DND-41 (cell line): ENCODE results near the gene GPR15LG.

Source experiments
- ATAC-seq: fragments of 200-7000 bp; cut with Tn5 transposase; 3 replicates; pipeline ENCODE4 v1.9.1; 2021; ENCODE audit warnings: low read depth; ENCODE audit not compliant: insufficient read depth
- DNase-seq: peaks from one replicate; pipeline ENCODE4 v3.0.0-alpha.2; 2020
- H2AFZ ChIP-seq: 2 replicates; pipeline ENCODE4 v1.6.0; 2012; ENCODE audit warnings: low read depth, low read length
- H3K27ac ChIP-seq: 2 replicates; pipeline ENCODE4 v1.5.1; 2012; ENCODE audit warnings: low read length, inconsistent platforms
- H3K27me3 ChIP-seq: fragments of 200-600 bp; sonication (generic); 2 replicates; pipeline ENCODE4 v1.6.0; 2012; ENCODE audit warnings: low read length, mild to moderate bottlenecking, inconsistent platforms; ENCODE audit not compliant: insufficient read depth, poor library complexity
- H3K36me3 ChIP-seq: 2 replicates; pipeline ENCODE4 v1.5.1; 2012; ENCODE audit warnings: low read length, inconsistent platforms; ENCODE audit not compliant: insufficient read depth
- H3K4me1 ChIP-seq: 2 replicates; pipeline ENCODE4 v1.5.1; 2012; ENCODE audit warnings: mild to moderate bottlenecking, low read length; ENCODE audit not compliant: insufficient read depth
- H3K4me2 ChIP-seq: 2 replicates; pipeline ENCODE4 v1.6.0; 2012; ENCODE audit warnings: mild to moderate bottlenecking, moderate library complexity, low read length, inconsistent platforms; ENCODE audit not compliant: insufficient read depth
- H3K4me3 ChIP-seq, 2 experiments: fragments of 200-600 bp in 1 of 2; shearing (Covaris generic) in 1 of 2; 2 replicates each; pipeline ENCODE4 v1.5.1; 2012 to 2016; ENCODE audit warnings: inconsistent platforms in 2 of 2, low read length in 2 of 2, mild to moderate bottlenecking in 2 of 2, low read depth in 1 of 2, moderate library complexity in 1 of 2
- H3K79me2 ChIP-seq: 2 replicates; pipeline ENCODE4 v1.6.0; 2012; ENCODE audit warnings: low read length, inconsistent platforms; ENCODE audit not compliant: insufficient read depth
- H3K9ac ChIP-seq: 2 replicates; pipeline ENCODE4 v1.6.0; 2012; ENCODE audit warnings: low read depth, mild to moderate bottlenecking, inconsistent platforms, low read length, moderate library complexity
- H3K9me3 ChIP-seq: 2 replicates; pipeline ENCODE4 v1.5.1; 2012; ENCODE audit warnings: low read length, moderate library complexity, mild to moderate bottlenecking, inconsistent platforms; ENCODE audit not compliant: insufficient read depth, severe bottlenecking
- H4K20me1 ChIP-seq: 2 replicates; pipeline ENCODE4 v1.6.0; 2012; ENCODE audit warnings: low read length; ENCODE audit not compliant: insufficient read depth
- CTCF ChIP-seq: IDR thresholded peaks from 2 replicates; pipeline ENCODE4 v1.5.1; 2012; ENCODE audit warnings: borderline replicate concordance, low read length, moderate library complexity, mild to moderate bottlenecking; ENCODE audit not compliant: poor library complexity, severe bottlenecking; ENCODE audit errors: extremely low read depth
- EZH2 ChIP-seq: IDR thresholded peaks from 3 replicates; pipeline ENCODE4 v1.6.1; 2012; ENCODE audit warnings: borderline replicate concordance, low read depth, mild to moderate bottlenecking, moderate library complexity, low read length, inconsistent platforms; ENCODE audit not compliant: severe bottlenecking

GPR15LG gene

GRCh38 chr10:84158061-84158460 is 15.5 kb upstream of the GPR15LG start:
- no peak for DNase-seq
- Histone ChIP-seq H3K9ac (no peak overlapping the region), H3K4me3 (no peak overlapping the region), H3K9me3 (no peaks in the 10 kb centered on the region), H3K27me3 (peaks cover 3% of the 10 kb centered on the region), H3K79me2 (no peaks in the 10 kb centered on the region), H4K20me1 (no peaks in the 10 kb centered on the region), H3K4me1 (no peaks in the 10 kb centered on the region), H2AFZ (no peak overlapping the region), H3K36me3 (peaks cover 19% of the 10 kb centered on the region), H3K4me2 (no peak overlapping the region), H3K27ac (no peak overlapping the region)
- TF ChIP-seq EZH2 = no peak
- no peak for TF ChIP-seq CTCF
- ATAC-seq = no peak; the same call in 2 of the 3 replicates

GRCh38 chr10:84158550-84158949 is 15.1 kb upstream of the GPR15LG start:
- Histone ChIP-seq H3K9me3 (no peaks in the 10 kb centered on the region), H3K27ac (no peak overlapping the region), H3K27me3 (peaks cover 4% of the 10 kb centered on the region), H3K4me1 (no peaks in the 10 kb centered on the region), H3K4me3 (no peak overlapping the region), H3K4me2 (no peak overlapping the region), H3K79me2 (no peaks in the 10 kb centered on the region), H3K9ac (no peak overlapping the region), H2AFZ (no peak overlapping the region), H4K20me1 (no peaks in the 10 kb centered on the region), H3K36me3 (peaks cover 14% of the 10 kb centered on the region)
- TF ChIP-seq CTCF (no peak), EZH2 (no peak)
- DNase-seq (no peak), ATAC-seq (no peak)

GRCh38 chr10:84159076-84159685 is 14.4 kb upstream of the GPR15LG start:
- DNase-seq (no peak), ATAC-seq (no peak)
- no peaks in the 10 kb centered on the region for H3K4me1 ChIP-seq
- no peak overlapping the region for H3K4me2 ChIP-seq
- no peaks in the 10 kb centered on the region for H3K9me3 ChIP-seq
- H3K27me3 ChIP-seq = peaks cover 10% of the 10 kb centered on the region
- H3K9ac ChIP-seq = no peak overlapping the region
- no peak overlapping the region for H3K4me3 ChIP-seq
- peaks cover 8% of the 10 kb centered on the region for H3K36me3 ChIP-seq
- H3K79me2 ChIP-seq = no peaks in the 10 kb centered on the region
- H3K27ac ChIP-seq = no peak overlapping the region
- H2AFZ ChIP-seq = no peak overlapping the region
- TF ChIP-seq EZH2 = no peak
- no peak for TF ChIP-seq CTCF
- H4K20me1 ChIP-seq = no peaks in the 10 kb centered on the region
